Esophagus squamous epithelium (tissue), 5 donors: ENCODE data around the gene MROH9. TPM values are rescaled to one million over a fixed set of nuclear protein-coding genes. Genes with fewer than 3 reads are reported as not detected.
"Not testable (repeated sequence)": the region's sequence is repeated elsewhere in the genome, so short reads cannot be mapped to it uniquely, and the experiment has no call there.

ENCODE experiments used
- DNase-seq: peaks from one replicate; lab custom pipeline; 2025; lab: John Stamatoyannopoulos, UW
- H3K27ac ChIP-seq, 4 donors: fragments of 200-600 bp; sonication (generic); one replicate each; pipeline ENCODE4 v1.5.1; 2016 to 2019; ENCODE audit warnings: mild to moderate bottlenecking in 1 of 4
- H3K27me3 ChIP-seq, 4 donors: fragments of 200-600 bp; sonication (generic); 1 replicate in 3 of 4; 2 replicates in 1 of 4; pipeline versions ENCODE4 v1.5.1 to v1.6.0; 2017 to 2021; ENCODE audit warnings: antibody characterized with exemption in 1 of 4
- H3K36me3 ChIP-seq, 3 donors: fragments of 200-600 bp; sonication (generic); one replicate each; pipeline ENCODE4 v1.5.1; 2016 to 2019
- H3K4me1 ChIP-seq, 3 donors: fragments of 200-600 bp; sonication (generic); one replicate each; pipeline ENCODE4 v1.5.1; 2017 to 2019
- H3K4me3 ChIP-seq, 4 donors: fragments of 200-600 bp; sonication (generic); 1 replicate in 3 of 4; 2 replicates in 1 of 4; pipeline ENCODE4 v1.5.1; 2016 to 2019; ENCODE audit warnings: mild to moderate bottlenecking in 2 of 4, moderate library complexity in 1 of 4
- H3K9me3 ChIP-seq, 3 donors: fragments of 200-600 bp; sonication (generic); one replicate each; pipeline ENCODE4 v1.5.1; 2016 to 2019
- CTCF ChIP-seq, 6 experiments: fragments of 450-650 bp in 4 of 6; fragments of 200-600 bp in 2 of 6; sonication (generic) in 2 of 6; IDR thresholded peaks; one replicate each; pipeline ENCODE4 v1.5.1; 2016 to 2019; ENCODE audit warnings: antibody characterized with exemption in 6 of 6, mild to moderate bottlenecking in 4 of 6, moderate library complexity in 4 of 6
- POLR2A ChIP-seq, 4 donors: fragments of 450-650 bp; IDR thresholded peaks; one replicate each; pipeline ENCODE4 v1.6.1; 2017; ENCODE audit warnings: antibody characterized with exemption in 4 of 4, mild to moderate bottlenecking in 4 of 4, moderate library complexity in 3 of 4
- WGBS, 2 donors: methylation state at CpG; one replicate each; pipeline ENCODE4 v1.1.5; 2018; 5-methylcytosine and 5-hydroxymethylcytosine counted together
- intact Hi-C: fragments of 100-400 bp; cut with DNase I; formaldehyde crosslinking; loops from one replicate; pipeline ENCODE4 v1.15.0; 2022
- total RNA-seq, 4 donors: library from RNA; depleted of rRNA; stranded (reverse); fragments of >200 nt; gene quantifications; one replicate each; pipeline ENCODE4 v1.1.0, GENCODE V29; 2016
- donor health status: DM: yes; HTN: yes; CAD: no.

Gene MROH9
- total RNA-seq, 4 donors from 2014 or later = not detected

- DNase-seq = no peak
- Histone ChIP-seq H3K9me3 (no peaks in the 10 kb centered on the region), H3K27ac (no peak overlapping the region), H3K27me3 (no peaks in the 10 kb centered on the region), H3K4me1 (no peaks in the 10 kb centered on the region), H3K36me3 (no peaks in the 10 kb centered on the region), H3K4me3 (no peak overlapping the region)
- intact Hi-C loops = no loop called here
- TF ChIP-seq POLR2A (IDR thresholded peaks at IDR 0.05) = no peak
- no peak for TF ChIP-seq CTCF (IDR thresholded peaks at IDR 0.05)
- 18 to 32% methylated on average over 2 of the region's 2 CpGs for WGBS, 2 donors
Observed at GRCh38 chr1:170893655-170894297, 41.6 kb upstream of the MROH9 start.

GRCh38 chr1:170903961-170904360 is 31.4 kb upstream of the MROH9 start:
- no peak for DNase-seq
- no peaks in the 10 kb centered on the region for H3K9me3 ChIP-seq
- TF ChIP-seq CTCF (IDR thresholded peaks at IDR 0.05) (no peak), POLR2A (IDR thresholded peaks at IDR 0.05) (no peak)
- no peaks in the 10 kb centered on the region for H3K4me1 ChIP-seq
- no peak overlapping the region for H3K27ac ChIP-seq
- intact Hi-C loops = no loop called here
- H3K27me3 ChIP-seq = no peaks in the 10 kb centered on the region
- WGBS, 2 donors = 67 to 84% methylated on average over 1 of the region's 1 CpG
- H3K36me3 ChIP-seq = no peaks in the 10 kb centered on the region
- H3K4me3 ChIP-seq = no peak overlapping the region

GRCh38 chr1:170908942-170909341 is 26.4 kb upstream of the MROH9 start:
- intact Hi-C loops = no loop called here
- Histone ChIP-seq H3K36me3 (no peaks in the 10 kb centered on the region), H3K9me3 (no peaks in the 10 kb centered on the region), H3K27ac (no peak overlapping the region), H3K4me3 (no peak overlapping the region), H3K4me1 (no peaks in the 10 kb centered on the region), H3K27me3 (no peaks in the 10 kb centered on the region)
- TF ChIP-seq POLR2A (IDR thresholded peaks at IDR 0.05) (no peak), CTCF (IDR thresholded peaks at IDR 0.05) (no peak)
- 59 to 63% methylated on average over 1 of the region's 1 CpG for WGBS, 2 donors
- no peak for DNase-seq

- TF ChIP-seq CTCF (IDR thresholded peaks at IDR 0.05) = no peak
- no peak for TF ChIP-seq POLR2A (IDR thresholded peaks at IDR 0.05)
- intact Hi-C loops = no loop called here
- no peaks in the 10 kb centered on the region for H3K27me3 ChIP-seq
- no peaks in the 10 kb centered on the region for H3K36me3 ChIP-seq
- H3K27ac ChIP-seq = no peak overlapping the region
- DNase-seq = no peak
- H3K4me3 ChIP-seq = no peak overlapping the region
- no peaks in the 10 kb centered on the region for H3K9me3 ChIP-seq
- H3K4me1 ChIP-seq = no peaks in the 10 kb centered on the region
Observed at GRCh38 chr1:170910273-170910672, 25.1 kb upstream of the MROH9 start.

GRCh38 chr1:170917373-170917772 is 18.0 kb upstream of the MROH9 start:
- Histone ChIP-seq H3K4me3 (no peak overlapping the region), H3K27me3 (no peaks in the 10 kb centered on the region), H3K9me3 (peaks cover 0 to 22% (median 4%) of the 10 kb centered on the region in 3 donors), H3K27ac (no peak overlapping the region), H3K4me1 (no peaks in the 10 kb centered on the region), H3K36me3 (no peaks in the 10 kb centered on the region)
- intact Hi-C loops = no loop called here
- WGBS, 2 donors = 61 to 71% methylated on average over 3 of the region's 3 CpGs
- TF ChIP-seq CTCF (IDR thresholded peaks at IDR 0.05) (no peak), POLR2A (IDR thresholded peaks at IDR 0.05) (no peak)
- no peak for DNase-seq

GRCh38 chr1:170924656-170925055 is 10.7 kb upstream of the MROH9 start:
- H3K36me3 ChIP-seq, DNase-seq, H3K4me3 ChIP-seq, H3K27ac ChIP-seq, H3K27me3 ChIP-seq, intact Hi-C loops: not testable (repeated sequence)
- H3K9me3 ChIP-seq = peaks cover 0 to 20% (median 4%) of the 10 kb centered on the region in 3 donors
- 44 to 53% methylated on average over 1 of the region's 1 CpG for whole genome bisulfite sequencing, 2 donors
- H3K4me1 ChIP-seq = peaks cover 0 to 17% (median 8%) of the 10 kb centered on the region in 3 donors
